K562 treated with DMSO at 1 percent for 4 hours (cell line): ENCODE data around the gene ST6GALNAC1. TPM values are rescaled to one million over a fixed set of nuclear protein-coding genes. Genes with fewer than 3 reads are reported as not detected.

ENCODE experiments used
- total RNA-seq: library from RNA; unstranded; fragments of 300-600 nt; gene quantifications from 2 replicates; pipeline ENCODE4 v1.2.3, GENCODE V29; 2022; ENCODE audit not compliant: insufficient read depth

ST6GALNAC1 gene
- total RNA-seq, result 34.0 and 49.0 TPM in 2 replicates

GRCh38 chr17:76643553-76644148 is at the start of gene ST6GALNAC1:
Gene ST6GALNAC1, minus strand, starts transcription at chr17:76643757. Its CDS starts 119 bp downstream, at chr17:76643638.

GRCh38 chr17:76585649-76586593 is 57.6 kb downstream of the ST6GALNAC1 start, which contains the start of gene ST6GALNAC2:
Gene ST6GALNAC2, minus strand, starts transcription at chr17:76585860. Its CDS starts 52 bp downstream, at chr17:76585808.

Other genes starting within 250 kb of the ST6GALNAC1 start
- 33.7 and 36.1 TPM in 2 replicates for gene UBE2O, start 190.6 kb downstream of the ST6GALNAC1 start, total RNA-seq
- gene AANAT, start 176.2 kb downstream of the ST6GALNAC1 start, total RNA-seq, result not detected in 2 replicates
- gene RHBDF2, start 142.3 kb downstream of the ST6GALNAC1 start, total RNA-seq, result 0.62 and 0.84 TPM in 2 replicates
- gene CYGB, start 106.0 kb downstream of the ST6GALNAC1 start, total RNA-seq, result not detected in 2 replicates
- gene PRCD, start 103.7 kb downstream of the ST6GALNAC1 start, total RNA-seq, result not detected in 2 replicates
- gene ST6GALNAC2, start 57.9 kb downstream of the ST6GALNAC1 start, total RNA-seq, result not detected in 2 replicates
- gene MXRA7, start 67.2 kb upstream of the ST6GALNAC1 start, total RNA-seq, result 10.9 and 13.3 TPM in 2 replicates
- 37.5 and 52.8 TPM in 2 replicates for gene JMJD6, start 82.8 kb upstream of the ST6GALNAC1 start, total RNA-seq
- 47.2 and 60.7 TPM in 2 replicates for gene METTL23, start 83.1 kb upstream of the ST6GALNAC1 start, total RNA-seq
- 199 and 348 TPM in 2 replicates for gene SRSF2, start 93.6 kb upstream of the ST6GALNAC1 start, total RNA-seq
- 14.1 and 25.5 TPM in 2 replicates for gene MFSD11, start 94.4 kb upstream of the ST6GALNAC1 start, total RNA-seq
- gene MGAT5B, start 224.6 kb upstream of the ST6GALNAC1 start, total RNA-seq, result not detected in 2 replicates